ENCODE data around the gene GABRA4.
A peak's percentile ranks its signal among the peaks of the same experiment; 100 is the strongest.

Gene GABRA4

DNA sequence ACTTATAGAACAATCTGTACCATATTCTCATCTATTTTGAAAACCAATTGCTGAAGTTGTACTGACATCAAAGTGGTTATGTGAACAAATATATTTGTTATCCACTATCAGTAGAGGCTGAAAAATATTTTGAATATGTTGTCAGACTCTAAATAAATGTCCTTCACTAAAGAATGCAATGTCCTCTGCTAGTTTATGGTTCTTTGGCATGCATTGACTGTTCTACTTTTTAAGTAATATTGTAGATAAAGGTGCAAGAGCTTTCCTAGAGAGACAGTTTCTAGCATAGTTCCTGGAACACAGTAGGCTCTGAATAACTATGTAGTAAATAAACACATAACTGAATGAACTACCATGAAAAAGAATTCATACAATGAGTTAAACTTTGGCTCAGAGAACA lies 66.2 kb downstream of the GABRA4 start:
- no peak for DNase-seq (ENCODE audit: low spot score)

GRCh38 chr4:46924789-46925529 lies 68.4 kb downstream of the GABRA4 start:
- no peak for DNase-seq (ENCODE audit: low spot score)

DNA sequence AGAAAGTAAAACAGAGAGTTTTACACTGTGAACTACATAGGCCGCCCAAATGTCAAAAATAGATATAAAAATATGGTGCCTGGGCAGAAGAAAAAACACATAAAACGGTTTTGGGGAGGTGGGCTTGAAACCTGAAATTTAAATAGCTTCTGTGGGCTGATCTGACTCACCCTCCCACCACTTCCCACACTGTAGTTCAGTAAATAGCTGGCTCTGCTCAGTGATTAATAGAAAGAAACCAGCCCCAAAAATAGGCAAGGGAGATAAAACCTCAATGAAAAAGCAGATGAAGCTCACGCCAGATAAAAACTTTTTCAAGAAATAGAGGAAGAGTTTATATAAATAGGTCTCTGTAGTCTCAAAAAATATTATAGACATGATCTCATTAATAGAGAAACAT lies 71.2 kb downstream of the GABRA4 start:
- DNase-seq (ENCODE audit: low spot score): no peak

DNA sequence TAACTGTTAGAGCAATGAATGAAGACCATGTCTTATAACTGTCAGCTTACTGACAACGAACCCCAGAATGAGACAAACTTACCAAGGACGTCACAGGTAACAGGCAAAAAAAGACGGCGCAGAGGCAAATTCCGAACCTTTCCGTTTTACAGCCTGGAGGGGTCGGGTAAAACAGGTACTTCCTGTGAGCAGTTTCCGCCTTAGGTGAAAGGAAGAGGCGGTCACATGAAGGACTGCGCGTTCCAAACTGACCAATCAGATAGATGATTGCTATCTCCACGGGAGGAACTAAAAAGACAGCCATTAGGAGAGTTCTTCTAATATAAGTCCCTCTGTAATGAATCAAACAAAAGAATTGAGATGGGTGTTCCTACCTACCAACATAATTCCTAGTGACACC lies 84.3 kb downstream of the GABRA4 start, which contains the start of gene COX7B2:
TSS of gene COX7B2 (minus strand) at position 168 of the 400 bp plus-strand sequence. CDS start 174,053 bp downstream, outside the sequence.
- no peak for DNase-seq (ENCODE audit: low spot score)

- DNase-seq (ENCODE audit: low spot score): no peak
Observed at GRCh38 chr4:46908148-46908547, 85.2 kb downstream of the GABRA4 start.

DNA sequence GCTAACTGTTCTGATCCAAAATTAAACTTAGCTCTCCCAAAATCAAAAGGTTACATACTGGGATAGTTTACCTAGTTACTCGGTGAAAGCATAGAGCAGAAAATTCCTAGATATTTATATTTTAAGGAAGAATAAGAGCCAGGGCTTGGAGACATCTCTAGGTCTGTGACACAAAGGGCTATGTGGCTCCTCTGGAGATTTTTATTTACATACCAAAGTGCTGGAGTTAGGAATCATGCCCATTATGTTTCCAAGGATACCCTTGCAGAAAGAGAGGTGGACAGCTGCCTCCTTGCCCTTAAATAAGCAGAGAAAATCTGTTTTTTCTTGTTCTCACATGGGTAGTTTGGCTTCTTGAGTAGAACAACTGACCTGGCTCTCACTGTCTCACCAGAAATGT lies 93.3 kb downstream of the GABRA4 start:
- no peak for DNase-seq (ENCODE audit: low spot score)

DNA sequence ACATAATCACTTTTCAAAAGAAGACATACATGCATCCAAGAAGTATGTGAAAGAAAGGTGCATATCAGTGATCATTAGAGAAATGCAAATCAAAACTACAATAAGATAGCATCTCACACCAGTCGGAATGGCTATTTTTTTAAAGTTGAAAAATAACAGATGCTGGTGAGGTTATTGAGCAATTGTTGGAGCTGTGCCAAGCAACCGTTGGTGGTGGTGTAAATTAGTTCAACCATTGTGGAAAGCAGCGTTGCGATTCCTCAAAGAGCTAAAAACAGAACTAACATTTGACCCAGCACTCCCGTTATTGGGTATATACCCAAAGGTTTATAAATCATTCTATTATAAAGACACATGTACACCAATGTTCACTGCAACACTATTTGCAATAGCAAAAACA lies 98.6 kb downstream of the GABRA4 start:
- no peak for DNase-seq (ENCODE audit: low spot score)

- DNase-seq (ENCODE audit: low spot score): no peak
Observed at GRCh38 chr4:46890056-46890455, 103.3 kb downstream of the GABRA4 start.

- DNase-seq (ENCODE audit: low spot score): no peak
Observed at GRCh38 chr4:46889410-46889809, 104.0 kb downstream of the GABRA4 start.

- peak; percentile 3 for DNase-seq (ENCODE audit: low spot score)
Observed at GRCh38 chr4:46886711-46887110, 106.7 kb downstream of the GABRA4 start.

GRCh38 chr4:46878641-46879040 lies 114.7 kb downstream of the GABRA4 start:
- no peak for DNase-seq (ENCODE audit: low spot score)

DNA sequence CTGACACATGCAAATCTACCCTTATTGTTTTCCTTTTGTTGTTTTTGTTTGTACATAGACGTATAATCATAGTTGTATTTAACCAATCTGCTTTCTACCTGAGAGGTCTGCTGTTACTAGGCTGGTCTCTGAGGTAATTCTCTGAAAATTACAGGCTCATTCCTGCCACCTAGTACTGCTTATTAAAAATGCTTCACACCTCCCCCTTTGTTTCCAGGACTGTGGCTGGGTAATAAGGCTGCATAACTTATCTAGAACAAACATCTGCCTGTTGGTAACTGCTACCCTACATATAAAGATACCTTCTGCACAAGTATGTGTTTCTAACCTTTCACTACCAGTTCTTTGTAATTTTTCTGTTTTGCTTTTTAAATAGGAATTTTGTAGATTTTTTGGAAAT lies 118.6 kb downstream of the GABRA4 start:
- DNase-seq (ENCODE audit: low spot score): no peak

- no peak for DNase-seq (ENCODE audit: low spot score)
Observed at GRCh38 chr4:46870411-46870810, 123.0 kb downstream of the GABRA4 start.

Data from cerebellar cortex (tissue), 1 donor.